Colon (tissue), 2 donors: ENCODE results near the gene SALL2.

ENCODE experiments used
- FAIRE-seq: peaks from 2 replicates; lab custom pipeline; 2012; peaks lifted over from hg19 to GRCh38; lab: Jason Lieb, UNC
- donor health status: control.
- donor health status: control.

SALL2 gene

GRCh38 chr14:21527318-21527679 is 1.2 kb upstream of the SALL2 start:
- FAIRE-seq: no peak

- FAIRE-seq: no peak
These were observed 649 bp upstream of the SALL2 start for GRCh38 chr14:21526672-21527317.

DNA sequence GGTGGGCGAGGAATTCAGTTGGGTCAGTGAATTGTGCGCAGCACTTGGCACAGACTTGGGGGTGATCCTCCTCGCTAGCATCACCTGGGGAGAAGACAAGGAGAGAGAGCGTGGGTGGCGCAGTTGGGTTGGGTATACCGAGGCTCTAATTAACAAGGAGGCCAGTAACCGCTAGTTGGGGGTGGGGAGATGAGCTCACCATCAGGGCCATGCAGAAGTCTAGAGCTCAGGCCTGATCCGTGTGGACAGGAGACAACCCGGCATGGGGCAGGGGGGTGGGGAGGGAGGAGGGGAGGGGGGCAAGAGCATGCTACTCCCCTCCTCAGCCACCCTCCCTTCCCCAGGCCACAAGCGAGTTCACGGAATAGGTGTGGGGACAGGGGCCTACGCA is 580 bp downstream of the SALL2 start:
- no peak for FAIRE-seq

DNA sequence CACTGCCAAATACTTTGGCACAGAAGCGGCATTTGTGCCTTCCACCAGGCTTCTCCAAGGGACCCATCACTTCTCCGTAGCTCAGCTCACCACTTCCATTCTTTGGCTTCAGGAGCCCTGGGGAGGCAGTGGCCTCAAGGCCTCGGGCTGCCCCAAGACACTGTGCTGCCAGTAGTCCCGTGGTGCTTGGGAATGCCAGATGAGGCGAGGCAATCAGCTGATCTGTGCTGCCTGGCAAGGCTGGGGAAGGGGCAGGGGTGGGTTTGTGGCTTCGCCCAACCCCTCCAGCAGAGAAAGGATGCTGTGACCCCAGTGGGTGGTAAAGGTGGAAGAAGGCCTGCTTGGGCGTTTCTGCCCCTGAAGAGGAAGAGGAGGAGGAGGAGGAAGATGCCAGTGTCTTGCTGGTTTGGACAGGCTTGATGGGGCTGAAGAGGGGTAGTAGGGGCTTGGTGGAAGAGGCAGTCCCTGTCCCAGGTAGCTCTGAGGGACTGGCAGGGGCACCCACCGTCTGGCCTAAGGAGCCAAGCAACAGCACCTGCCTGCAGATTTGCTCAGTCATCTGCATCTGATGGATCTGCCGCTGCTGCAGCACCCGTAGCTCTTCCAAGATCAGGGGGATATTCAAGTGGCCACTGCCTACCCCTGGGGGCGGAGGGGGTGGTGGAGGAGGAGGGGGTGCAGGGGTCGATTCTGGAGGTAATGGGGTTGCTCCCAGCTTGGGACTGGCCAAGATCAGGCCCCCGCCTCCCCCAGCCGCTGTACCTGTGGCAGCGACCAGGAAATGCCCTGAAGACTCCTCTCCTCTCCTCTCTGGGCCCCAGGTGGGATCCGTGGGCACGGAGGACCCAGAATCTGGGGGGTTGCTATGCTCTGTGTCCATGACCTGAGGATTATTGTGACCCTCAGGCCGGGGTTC is 1.3 kb downstream of the SALL2 start:
- FAIRE-seq: no peak

DNA sequence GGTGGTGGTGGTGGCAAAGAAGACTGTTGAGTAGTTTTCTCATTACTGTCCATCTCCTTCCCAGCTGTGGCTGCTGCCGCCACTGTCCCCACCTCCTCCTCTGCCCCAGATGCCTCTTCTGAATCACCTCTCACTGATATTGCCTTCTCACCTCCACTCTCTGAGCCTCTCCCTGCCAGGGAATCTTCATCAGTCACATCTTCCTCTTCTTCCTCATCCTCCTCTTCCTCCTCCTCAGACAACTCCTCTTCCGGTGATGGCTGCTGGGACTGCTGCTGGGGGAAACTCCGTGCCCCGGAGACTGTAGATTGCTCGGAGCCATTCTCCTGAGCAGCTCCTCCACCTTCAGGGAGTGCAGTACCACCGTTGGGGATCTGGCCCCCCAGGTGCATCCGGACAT is 2.9 kb downstream of the SALL2 start:
- FAIRE-seq: no peak

DNA sequence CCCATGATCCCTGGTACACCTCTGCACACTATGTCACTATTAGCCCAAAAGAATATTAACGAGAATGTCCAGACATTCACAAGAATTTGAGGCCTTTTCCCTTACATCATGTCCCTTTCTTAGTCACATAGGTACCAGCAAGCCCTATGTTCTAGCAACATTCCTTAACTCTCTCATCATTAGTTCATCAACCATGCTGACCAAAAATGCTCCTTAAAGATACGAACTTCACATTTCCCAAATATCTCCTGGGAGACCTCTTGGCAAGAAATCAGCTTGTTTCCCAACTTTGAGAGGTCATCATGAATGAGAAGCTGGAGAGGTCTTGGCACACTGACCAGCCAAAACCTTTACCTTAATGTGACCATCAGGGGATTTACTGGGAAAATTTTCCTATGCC is 4.6 kb downstream of the SALL2 start:
- no peak for FAIRE-seq

DNA sequence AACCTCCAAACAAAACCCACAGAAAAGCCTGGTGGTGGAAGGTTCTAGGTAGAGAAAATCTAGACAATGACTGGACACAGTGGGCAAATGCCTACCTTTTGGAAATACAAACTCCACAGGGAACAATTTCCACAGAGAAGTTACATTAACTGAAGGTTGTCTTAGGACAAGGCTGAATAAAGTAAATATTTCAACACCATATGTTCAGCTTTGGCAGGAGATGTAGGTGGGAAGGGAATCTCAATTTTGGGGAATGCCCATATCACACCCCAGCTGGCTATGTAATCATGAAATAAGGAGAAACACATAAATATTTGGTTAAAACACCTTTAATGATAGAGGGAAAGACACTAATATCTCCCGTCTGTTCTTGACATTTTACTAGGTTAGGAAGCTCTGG is 5.4 kb downstream of the SALL2 start:
- no peak for FAIRE-seq

DNA sequence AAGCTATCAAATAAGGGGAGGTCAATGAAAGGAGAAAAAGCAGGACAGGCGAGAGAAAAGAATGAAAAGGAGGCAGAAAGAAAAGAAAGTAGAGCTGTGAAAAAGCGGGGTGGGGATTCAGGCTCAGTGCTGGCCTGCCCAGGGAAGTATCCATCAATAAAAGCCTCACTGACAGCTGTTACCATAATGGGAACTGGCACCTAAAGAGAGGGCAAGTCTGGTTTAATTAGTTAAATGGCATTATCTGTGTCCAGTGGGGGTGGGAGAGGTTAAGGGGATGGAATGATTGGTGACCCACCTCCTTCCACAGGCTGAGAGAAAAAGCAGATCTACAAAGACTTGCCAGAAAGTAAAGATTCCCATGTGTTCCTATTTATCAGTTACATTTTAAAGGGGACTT is 7.4 kb downstream of the SALL2 start:
- no peak for FAIRE-seq

GRCh38 chr14:21514341-21514740 is 11.8 kb downstream of the SALL2 start:
- no peak for FAIRE-seq

- peak; percentile 85 for FAIRE-seq
These were observed 15.2 kb downstream of the SALL2 start, which contains the start of gene METTL3 for GRCh38 chr14:21510735-21511657. Gene METTL3 (minus strand): TSS chr14:21511340. CDS start chr14:21511223, 117 bp downstream.

DNA sequence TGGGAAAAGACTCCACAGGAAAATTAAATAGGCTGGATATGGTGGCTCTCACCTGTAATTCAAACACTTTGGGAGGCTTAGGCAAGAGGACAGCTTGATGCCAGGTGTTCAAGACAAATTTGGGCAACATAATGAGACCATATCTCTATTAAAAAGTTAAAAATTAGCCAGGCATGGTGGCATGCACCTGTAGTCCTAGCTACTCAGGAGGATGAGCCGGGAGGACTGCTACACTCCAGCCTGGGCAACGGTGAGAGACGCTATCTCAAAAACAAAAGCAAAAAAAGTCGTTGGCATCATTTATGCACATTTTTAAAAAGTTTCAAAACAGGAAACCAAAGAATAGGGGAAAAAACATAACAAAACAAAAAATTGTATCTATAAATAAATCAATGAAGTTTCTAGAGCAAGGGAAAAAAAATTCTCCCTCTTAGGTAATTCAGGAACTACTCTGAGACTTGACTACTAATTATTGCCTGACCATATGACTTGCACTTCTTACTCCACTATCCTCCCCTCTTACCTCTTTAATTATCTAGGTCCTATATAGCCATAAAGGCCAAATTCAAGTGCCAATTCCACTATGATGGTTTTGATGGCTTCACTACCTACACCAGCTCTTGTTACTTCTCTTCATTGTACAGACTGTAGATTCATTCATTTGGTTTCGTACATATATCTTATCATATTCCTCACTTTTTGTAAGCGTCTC is 16.6 kb downstream of the SALL2 start:
- FAIRE-seq: no peak

- FAIRE-seq: no peak
These were observed 19.6 kb downstream of the SALL2 start for GRCh38 chr14:21506557-21506956.

- FAIRE-seq: no peak
These were observed 21.1 kb downstream of the SALL2 start for GRCh38 chr14:21505012-21505553.

GRCh38 chr14:21503376-21503775 is 22.8 kb downstream of the SALL2 start:
- FAIRE-seq: no peak

DNA sequence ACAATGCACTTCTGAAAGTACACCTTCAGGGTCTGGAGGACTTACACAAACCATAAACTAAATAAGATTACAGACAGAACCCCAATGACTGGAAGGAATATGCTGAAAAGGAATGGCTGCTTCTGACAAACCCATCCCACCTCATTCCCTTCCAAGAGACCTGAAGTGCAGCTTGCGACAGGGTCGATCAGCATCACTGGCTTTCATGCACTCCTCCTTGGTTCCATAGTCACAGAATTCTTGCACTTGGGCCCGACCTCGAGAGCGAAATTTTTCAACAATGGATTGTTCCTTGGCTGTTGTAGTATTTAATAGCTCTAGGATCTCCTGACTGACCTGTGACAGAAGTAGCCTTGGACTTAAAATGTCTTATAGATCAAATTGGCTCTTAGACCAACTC is 24.6 kb downstream of the SALL2 start:
- no peak for FAIRE-seq

DNA sequence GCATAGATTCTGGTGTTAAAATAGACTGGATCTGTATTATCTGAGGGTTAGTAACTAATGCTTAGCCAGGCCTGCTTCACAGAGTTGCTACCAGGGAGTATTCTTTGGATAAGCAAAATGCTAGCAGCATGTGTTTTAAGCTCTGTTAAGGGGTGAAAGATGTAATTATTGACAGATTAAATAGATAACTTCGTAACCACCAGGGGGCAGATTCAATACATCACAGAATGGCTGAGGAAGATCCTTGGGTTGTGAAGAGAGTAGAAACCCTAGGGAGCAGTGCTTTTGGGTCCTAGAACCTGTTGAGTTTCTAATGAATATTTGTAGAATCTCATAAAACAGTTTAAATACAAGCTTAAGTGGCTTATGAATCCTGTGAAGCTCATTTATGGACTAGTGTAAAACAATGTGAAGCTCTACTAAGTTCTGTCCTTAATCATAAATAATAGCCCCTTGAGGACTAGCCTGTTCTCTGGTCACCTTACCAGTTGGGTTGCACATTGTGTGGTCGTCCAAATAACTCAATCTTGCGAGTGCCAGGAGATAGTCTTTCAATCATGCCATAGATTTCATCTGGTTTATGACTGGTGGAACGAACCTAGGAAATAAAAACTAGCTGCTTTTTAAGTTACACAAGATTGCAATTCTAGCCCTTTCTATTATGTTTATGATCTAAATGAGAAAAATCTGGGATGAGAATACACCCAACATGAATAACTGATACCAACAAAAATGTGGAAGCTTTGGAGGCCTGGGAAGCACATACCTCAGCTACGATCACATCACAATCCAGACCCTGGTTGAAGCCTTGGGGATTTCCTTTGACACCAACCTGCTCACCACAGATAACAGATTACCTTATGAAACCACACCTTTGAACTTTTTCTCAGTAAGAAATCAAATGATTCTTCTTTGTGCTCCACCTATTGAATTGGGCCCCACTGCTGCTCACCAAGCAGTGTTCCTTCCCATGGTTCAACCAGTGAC is 27.3 kb downstream of the SALL2 start:
- no peak for FAIRE-seq

DNA sequence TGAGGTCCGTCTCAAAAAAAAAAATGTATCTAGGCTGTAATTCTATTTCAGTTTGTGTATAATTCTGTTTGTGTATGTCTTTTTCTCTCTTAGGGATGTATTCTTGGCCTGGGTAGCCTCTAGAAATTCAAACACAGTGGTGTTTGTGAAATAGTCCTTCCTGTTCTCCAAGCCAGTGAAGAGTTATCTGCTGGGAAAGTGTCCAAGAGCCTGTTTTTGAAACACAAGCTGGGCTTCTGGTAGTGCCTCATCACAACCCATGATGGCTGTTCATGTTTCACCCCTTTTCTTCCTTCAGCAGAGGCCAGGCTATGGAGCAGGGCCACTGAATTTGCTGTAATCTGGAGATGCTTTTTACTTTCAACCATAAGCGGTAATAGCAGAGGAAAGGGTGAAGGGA is 29.7 kb downstream of the SALL2 start:
- no peak for FAIRE-seq

- no peak for FAIRE-seq
These were observed 31.0 kb downstream of the SALL2 start for GRCh38 chr14:21494902-21495762.

DNA sequence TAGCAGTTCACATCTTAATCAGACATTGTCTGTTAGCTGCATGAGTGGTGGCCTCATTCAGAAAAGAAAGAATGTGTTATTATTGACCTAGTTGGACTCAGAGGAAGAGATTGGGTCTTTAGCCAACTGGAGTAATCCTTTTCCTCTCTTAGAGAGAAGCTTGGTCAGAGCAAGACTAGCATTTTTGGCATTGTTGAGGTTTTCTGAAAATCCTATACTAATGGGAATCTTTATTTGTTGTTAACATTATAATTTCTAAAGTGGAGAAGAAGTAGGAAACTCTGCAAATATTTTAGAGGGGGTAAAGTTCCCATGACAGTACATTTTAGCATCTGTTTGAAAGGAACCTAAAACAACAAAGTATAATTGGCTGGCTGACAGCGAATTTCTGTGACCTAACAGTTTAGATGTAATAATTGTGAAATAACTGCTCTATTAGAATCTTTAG is 39.5 kb downstream of the SALL2 start:
- FAIRE-seq: no peak
